Measurements from ENCODE around the gene PARPBP. TPM values are rescaled to one million over a fixed set of nuclear protein-coding genes. Genes with fewer than 3 reads are reported as not detected.

Gene PARPBP
- total and polyA plus RNA-seq, 7 donors, result 0.23 to 2.4 (median 0.75) TPM

Other genes starting within 250 kb of the PARPBP start
- 1 to 10 TPM; 2.8 to 6.8 (median 4.6) TPM for gene DRAM1, start 242.6 kb upstream of the PARPBP start, total RNA-seq
- 1 to 10 TPM; 3.8 to 6.2 (median 4.1) TPM for gene DRAM1, start 242.6 kb upstream of the PARPBP start, polyA plus RNA-seq
- 10 to 100 TPM; 30.5 to 33.5 (median 31.9) TPM for gene WASHC3, start 58.2 kb upstream of the PARPBP start, total RNA-seq
- gene WASHC3, start 58.2 kb upstream of the PARPBP start, polyA plus RNA-seq, result 10 to 100 TPM; 25.6 to 71.2 (median 43.1) TPM
- 10 to 100 TPM; 12.5 to 20.7 (median 17.4) TPM for gene NUP37, start 69 bp upstream of the PARPBP start, total RNA-seq
- gene NUP37, start 69 bp upstream of the PARPBP start, polyA plus RNA-seq, result 10 to 100 TPM; 18.2 to 30.6 (median 23.3) TPM
- not detected for gene PMCH, start 77.7 kb downstream of the PARPBP start, total RNA-seq
- not detected for gene PMCH, start 77.7 kb downstream of the PARPBP start, polyA plus RNA-seq